G401 (cell line): ENCODE measurements around the gene TMEM100. TPM values are rescaled to one million over a fixed set of nuclear protein-coding genes. Genes with fewer than 3 reads are reported as not detected.

ENCODE experiments used
- DNase-seq: peaks from one replicate; pipeline ENCODE4 v3.0.0-alpha.2; 2015; ENCODE audit warnings: low spot score
- in situ Hi-C: cut with HindIII; loops from 2 replicates; pipeline ENCODE4 v1.10.0; 2016; ENCODE audit warnings: low sequenced_read_pairs, mixed read lengths
- total RNA-seq: library from RNA; depleted of rRNA; stranded (reverse); fragments of >200 nt; shearing (Covaris generic); gene quantifications from 2 replicates; pipeline ENCODE4 v1.2.3, GENCODE V29; 2014

The TMEM100 gene
- total RNA-seq, 1 experiment from 2014 or later, result not detected

GRCh38 chr17:55747209-55747608, 24.5 kb upstream of the TMEM100 start:
- DNase-seq, result no peak
- in situ Hi-C loops, result no loop called here

GRCh38 chr17:55746466-55746865, 23.8 kb upstream of the TMEM100 start:
- in situ Hi-C loops, result no loop called here

GRCh38 chr17:55745258-55745657, 22.6 kb upstream of the TMEM100 start:
- in situ Hi-C loops, result no loop called here
- no peak for DNase-seq

More at GRCh38 chr17:55746466-55746865, 23.8 kb upstream of the TMEM100 start:
- DNase-seq, result no peak

GRCh38 chr17:55743103-55743679, 20.5 kb upstream of the TMEM100 start:
- in situ Hi-C loops, result no loop called here
- no peak for DNase-seq

- in situ Hi-C loops, result no loop called here
- DNase-seq, result no peak
Measured at GRCh38 chr17:55742272-55743102, 19.8 kb upstream of the TMEM100 start.

GRCh38 chr17:55741356-55741700, 18.7 kb upstream of the TMEM100 start:
- no peak for DNase-seq
- in situ Hi-C loops, result no loop called here

GRCh38 chr17:55740511-55741355, 18.1 kb upstream of the TMEM100 start:
- in situ Hi-C loops, result no loop called here
- DNase-seq, result no peak

- no peak for DNase-seq
Measured at GRCh38 chr17:55737976-55738501, 15.4 kb upstream of the TMEM100 start.

GRCh38 chr17:55735731-55736405, 13.2 kb upstream of the TMEM100 start:
- DNase-seq, result no peak

More at GRCh38 chr17:55737976-55738501, 15.4 kb upstream of the TMEM100 start:
- in situ Hi-C loops, result no loop called here

GRCh38 chr17:55734128-55734781, 11.6 kb upstream of the TMEM100 start:
- no peak for DNase-seq
- in situ Hi-C loops, result no loop called here

More at GRCh38 chr17:55735731-55736405, 13.2 kb upstream of the TMEM100 start:
- in situ Hi-C loops, result no loop called here

GRCh38 chr17:55731586-55732250, 9.1 kb upstream of the TMEM100 start:
- in situ Hi-C loops, result no loop called here
- no peak for DNase-seq

GRCh38 chr17:55730808-55731207, 8.1 kb upstream of the TMEM100 start:
- in situ Hi-C loops, result no loop called here
- no peak for DNase-seq

- in situ Hi-C loops, result no loop called here
- DNase-seq, result no peak
Measured at GRCh38 chr17:55730380-55730779, 7.7 kb upstream of the TMEM100 start.

GRCh38 chr17:55729484-55729883, 6.8 kb upstream of the TMEM100 start:
- in situ Hi-C loops, result no loop called here
- DNase-seq, result no peak

- no peak for DNase-seq
- in situ Hi-C loops, result no loop called here
Measured at GRCh38 chr17:55728833-55729232, 6.2 kb upstream of the TMEM100 start.

GRCh38 chr17:55728361-55728760, 5.7 kb upstream of the TMEM100 start:
- DNase-seq, result no peak
- in situ Hi-C loops, result no loop called here

- no peak for DNase-seq
- in situ Hi-C loops, result no loop called here
Measured at GRCh38 chr17:55727920-55728319, 5.3 kb upstream of the TMEM100 start.

GRCh38 chr17:55727275-55727674, 4.6 kb upstream of the TMEM100 start:
- in situ Hi-C loops, result no loop called here
- DNase-seq, result no peak
